HG02973 (cell line): Measurements from ENCODE around the gene WDFY2.
A peak's percentile ranks its signal among the peaks of the same experiment; 100 is the strongest.
"Not testable (repeated sequence)": the region's sequence is repeated elsewhere in the genome, so short reads cannot be mapped to it uniquely, and the experiment has no call there.

Experiments used
- ATAC-seq: cut with Tn5 transposase; IDR thresholded peaks from one replicate; pipeline ENCODE4 v1.9.1; 2021; ENCODE audit warnings: moderate library complexity; ENCODE audit not compliant: unreplicated experiment

WDFY2 gene

GRCh38 chr13:51583875-51584730 lies at the start of gene WDFY2:
Gene WDFY2 (plus strand): TSS chr13:51584462. CDS start chr13:51584688, 226 bp downstream.
- peak; percentile 78 for ATAC-seq

GRCh38 chr13:51538591-51539179 lies 45.6 kb upstream of the WDFY2 start:
- no peak for ATAC-seq

GRCh38 chr13:51539887-51540286 lies 44.4 kb upstream of the WDFY2 start:
- no peak for ATAC-seq

- no peak for ATAC-seq
Observed at GRCh38 chr13:51541037-51541436, 43.2 kb upstream of the WDFY2 start.

GRCh38 chr13:51541809-51542258 lies 42.4 kb upstream of the WDFY2 start:
- no peak for ATAC-seq

DNA sequence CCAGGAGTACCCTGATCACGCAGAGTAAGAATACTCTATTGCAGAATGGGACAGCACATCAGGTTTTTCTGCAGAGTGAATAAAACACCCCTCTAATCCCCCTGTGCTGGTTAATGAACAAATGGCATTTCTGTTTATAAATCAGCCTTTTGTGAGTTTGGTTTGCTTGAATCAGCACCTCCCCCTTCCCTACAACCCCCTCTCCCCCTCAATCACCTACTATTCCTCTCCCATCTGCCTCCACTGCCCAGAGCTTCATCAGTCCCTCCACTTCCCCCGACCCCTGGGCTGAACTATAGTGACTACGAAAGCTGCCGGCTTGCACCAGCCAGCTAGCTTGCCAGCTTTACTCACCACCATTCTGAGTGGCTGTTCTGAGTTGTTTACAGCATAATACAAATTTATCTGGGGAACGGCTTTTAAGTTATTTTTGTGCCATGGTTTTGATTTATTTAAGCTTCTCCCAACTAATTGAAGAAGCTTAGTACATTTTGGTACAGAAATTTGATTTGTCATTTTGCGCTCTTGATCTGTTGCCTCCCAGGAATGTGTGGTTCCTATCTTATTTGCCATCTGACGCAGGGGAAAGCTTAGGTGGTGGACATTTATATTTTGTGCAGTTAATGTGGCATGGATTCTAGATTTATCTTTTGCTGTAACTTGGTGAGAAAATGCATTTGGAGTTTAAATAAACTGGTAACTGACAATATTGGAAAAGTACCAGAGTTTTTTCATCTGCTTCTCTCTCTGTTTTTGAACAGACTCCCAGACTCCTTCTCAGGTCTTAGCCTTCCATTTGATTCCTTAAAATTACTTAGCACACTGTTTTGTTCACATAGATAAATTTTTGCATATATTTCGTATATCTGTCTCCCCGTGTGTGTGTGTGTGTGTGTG lies 41.7 kb upstream of the WDFY2 start:
- ATAC-seq = no peak

DNA sequence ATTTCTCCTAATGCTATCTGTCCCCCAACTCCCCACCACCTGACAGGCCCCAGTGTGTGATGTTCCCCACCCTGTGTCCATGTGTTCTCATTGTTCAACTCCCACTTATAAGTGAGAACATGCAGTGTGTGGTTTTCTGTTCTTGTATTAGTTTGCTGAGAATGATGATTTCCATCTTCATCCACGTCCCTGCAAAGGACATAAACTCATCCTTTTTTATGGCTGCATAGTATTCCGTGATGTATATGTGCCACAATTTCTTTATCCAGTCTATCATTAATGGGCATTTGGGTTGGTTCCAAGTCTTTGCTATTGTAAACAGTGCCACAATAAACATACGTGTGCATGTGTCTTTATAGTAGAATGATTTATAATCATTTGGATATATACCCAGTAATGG lies 38.8 kb upstream of the WDFY2 start:
- ATAC-seq = not testable (repeated sequence)

DNA sequence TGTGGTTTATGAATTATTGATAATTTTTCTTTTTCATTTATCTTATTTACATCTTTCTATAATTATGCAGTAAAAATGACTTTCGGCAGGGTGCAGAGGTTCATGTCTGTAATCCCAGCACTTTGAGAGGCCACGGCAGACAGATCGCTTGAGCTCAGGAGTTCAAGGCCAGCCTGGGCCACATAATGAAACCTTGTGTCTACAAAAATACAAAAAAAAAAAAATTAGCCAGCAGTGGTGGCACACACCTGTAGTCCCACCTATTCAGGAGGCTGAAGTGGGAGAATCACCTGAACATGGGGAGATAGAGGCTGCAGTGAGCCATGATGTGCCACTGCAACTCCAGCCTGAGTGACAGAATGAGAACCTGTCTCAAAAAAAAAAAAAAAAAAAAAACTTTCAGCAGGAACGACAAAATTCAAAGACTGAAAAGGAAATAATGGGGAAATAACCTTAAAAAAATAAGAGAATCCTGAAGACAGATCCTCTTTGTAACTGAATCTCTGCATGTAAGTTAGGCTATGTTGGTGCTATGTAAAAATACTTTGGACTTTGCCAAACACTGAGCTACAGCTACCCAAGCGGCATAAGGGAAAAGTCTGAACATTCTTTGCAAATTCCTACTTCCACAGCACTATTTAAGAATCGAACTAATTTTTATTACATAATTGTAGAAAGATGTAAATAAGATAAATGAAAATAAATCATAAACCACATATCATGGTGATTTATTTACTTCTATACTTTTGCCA lies 36.7 kb upstream of the WDFY2 start:
- no peak for ATAC-seq

- peak; percentile 75 for ATAC-seq
Observed at GRCh38 chr13:51549050-51549449, 35.2 kb upstream of the WDFY2 start.

DNA sequence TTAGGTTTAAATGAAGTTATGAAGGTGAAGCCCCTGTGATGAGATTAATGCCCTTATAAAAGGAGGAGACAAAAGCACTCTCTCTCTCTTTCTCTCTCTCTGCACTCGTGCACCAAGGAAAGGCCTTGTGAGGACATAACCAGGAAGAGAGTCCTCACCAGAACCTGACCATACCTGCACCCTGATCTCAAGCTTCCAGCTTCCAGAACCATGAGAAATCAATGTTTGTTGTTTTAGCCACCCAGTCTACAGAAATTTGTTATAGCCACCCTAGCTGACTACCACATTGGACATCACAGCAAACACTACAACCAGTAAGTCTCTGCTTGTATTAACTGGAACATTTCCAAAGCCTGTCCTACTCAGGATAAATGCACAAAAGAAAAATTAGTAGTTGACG lies 34.7 kb upstream of the WDFY2 start:
- ATAC-seq = no peak

GRCh38 chr13:51550151-51550550 lies 34.1 kb upstream of the WDFY2 start:
- ATAC-seq = no peak

DNA sequence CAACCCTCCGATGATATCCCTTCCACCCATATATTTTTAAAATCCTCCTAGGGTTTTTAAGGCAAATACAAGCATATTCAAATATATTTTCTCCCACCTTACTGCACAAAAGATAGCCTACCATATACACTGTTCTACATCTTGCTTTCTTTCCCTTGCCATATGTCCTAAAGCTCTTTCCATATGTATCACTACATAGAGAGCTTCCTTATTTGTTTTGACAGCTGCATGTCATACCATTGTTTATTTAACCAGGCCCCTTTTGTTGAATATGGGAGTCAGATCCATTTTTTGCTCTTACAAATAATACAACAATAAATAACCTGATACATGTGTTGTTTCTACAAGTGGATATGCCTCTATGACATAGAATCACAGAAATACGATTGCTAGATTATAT lies 32.8 kb upstream of the WDFY2 start:
- no peak for ATAC-seq

DNA sequence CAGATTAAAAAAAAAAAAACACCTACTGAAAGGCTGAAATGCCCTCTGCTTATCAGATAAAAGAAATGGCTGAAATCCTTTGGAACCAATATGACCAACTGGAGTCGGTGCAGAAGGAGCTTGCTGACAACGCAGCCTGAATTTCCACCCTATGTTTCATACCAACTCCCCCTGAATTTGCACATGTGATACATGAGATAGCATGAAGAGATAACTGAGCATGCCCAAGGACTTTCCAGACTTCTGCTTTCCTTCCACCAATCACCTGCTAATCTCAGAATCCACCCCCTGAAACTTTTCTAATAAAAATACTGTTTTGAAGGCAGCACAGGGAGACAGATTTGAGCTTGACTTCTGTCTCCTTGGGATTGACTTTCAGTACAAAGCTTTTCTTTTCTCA lies 32.2 kb upstream of the WDFY2 start:
- ATAC-seq = no peak

DNA sequence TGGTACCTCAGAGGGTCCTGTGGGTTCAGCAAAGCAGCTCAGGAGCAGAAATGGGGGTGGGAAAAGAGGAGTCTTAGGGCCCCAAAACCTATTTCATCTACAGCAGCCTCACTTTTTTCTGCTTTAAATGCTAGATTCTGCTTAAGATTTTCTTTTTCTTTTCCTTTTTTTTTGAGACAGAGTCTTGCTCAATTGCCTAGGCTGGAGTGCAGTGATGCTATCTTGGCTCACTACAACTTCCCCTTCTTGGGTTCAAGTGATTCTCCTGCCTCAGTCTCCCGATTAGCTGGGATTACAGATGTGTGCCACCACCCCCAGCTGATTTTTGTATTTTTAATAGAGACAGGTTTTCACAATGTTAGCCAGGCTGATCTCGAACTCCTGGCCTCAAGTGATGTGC lies 30.7 kb upstream of the WDFY2 start:
- no peak for ATAC-seq

GRCh38 chr13:51556740-51557139 lies 27.5 kb upstream of the WDFY2 start:
- ATAC-seq = no peak

GRCh38 chr13:51557438-51557837 lies 26.8 kb upstream of the WDFY2 start:
- ATAC-seq = no peak

DNA sequence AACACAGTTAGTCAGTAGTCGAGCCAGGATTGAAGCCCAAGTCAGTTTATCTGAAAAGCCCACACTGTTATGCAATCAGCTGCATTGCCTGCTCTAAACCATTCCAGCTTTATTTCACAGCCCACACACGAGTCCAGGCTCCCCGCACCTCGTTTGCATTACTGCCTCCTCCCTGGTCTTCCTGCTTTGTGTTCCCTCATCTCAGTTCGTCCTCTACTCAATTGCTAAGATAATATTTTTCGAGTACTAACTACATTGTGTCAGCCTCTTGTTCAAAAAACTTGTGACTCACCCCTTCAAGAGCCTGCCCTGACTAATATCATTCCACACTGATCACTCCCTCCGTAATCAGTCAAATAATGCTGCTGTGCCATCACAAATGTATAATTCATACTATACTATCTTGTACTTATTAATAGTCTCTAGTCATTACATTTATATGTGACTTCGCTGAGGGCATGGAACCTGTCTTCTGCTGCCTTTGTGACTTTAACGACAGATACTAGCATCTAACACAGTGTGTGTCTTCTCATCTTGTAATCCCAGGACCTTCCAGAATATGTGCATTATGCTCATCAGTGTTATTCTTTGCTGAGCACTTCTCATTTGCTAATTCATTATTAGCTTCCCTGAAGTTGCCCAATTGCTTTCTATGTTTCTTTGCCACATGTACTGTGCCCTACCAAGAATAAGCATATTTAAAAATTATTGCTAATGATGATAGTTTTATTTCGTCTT lies 26.2 kb upstream of the WDFY2 start:
- no peak for ATAC-seq

GRCh38 chr13:51559946-51560735 lies 24.1 kb upstream of the WDFY2 start:
- no peak for ATAC-seq

DNA sequence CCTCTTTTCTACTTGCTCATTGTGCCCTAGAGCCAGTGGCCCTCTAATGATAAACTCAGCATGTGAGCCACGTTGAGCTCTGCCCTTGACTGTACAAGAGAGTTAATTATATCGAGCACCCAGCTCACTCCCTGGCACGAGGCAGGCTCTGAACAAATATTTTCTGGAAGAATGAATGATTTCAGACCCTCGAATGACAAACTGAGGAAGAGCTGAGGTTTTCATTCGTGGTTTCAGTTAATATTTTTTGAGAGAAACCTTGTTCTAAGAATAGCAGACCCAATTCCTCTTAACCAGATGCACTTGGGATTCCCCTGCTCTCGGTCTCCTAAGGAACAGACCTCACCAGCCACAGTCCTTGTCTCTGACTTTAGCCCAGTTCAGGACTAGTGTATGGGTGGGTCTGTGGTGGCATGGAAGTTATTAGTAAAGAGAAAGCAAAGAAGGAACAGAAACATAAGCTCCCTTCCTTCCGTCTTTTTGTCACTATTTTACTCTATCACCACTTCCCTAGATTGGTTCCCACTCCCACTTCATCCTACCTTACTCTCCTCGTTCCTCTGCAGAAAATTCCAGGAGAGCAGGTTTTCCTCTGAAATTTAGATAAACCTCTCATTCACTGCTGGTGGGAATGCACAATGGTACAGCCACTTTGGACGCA lies 22.1 kb upstream of the WDFY2 start:
- peak; percentile 74 for ATAC-seq
